Adrenal gland (tissue), 12 donors: ENCODE measurements around the gene PIEZO2. TPM values are rescaled to one million over a fixed set of nuclear protein-coding genes. Genes with fewer than 3 reads are reported as not detected.

Experiments used
- DNase-seq, 7 donors: peaks; one replicate each; pipeline ENCODE4 v3.0.0-alpha.2; 2019 to 2020
- H3K27ac ChIP-seq, 5 donors: fragments of 200-600 bp; sonication (generic) in 4 of 5; 1 replicate in 3 of 5; 2 replicates in 2 of 5; pipeline versions ENCODE4 v1.5.1 to v1.8.0; 2016 to 2020; ENCODE audit warnings: mild to moderate bottlenecking in 1 of 5
- H3K27me3 ChIP-seq: fragments of 200-600 bp; 2 replicates; pipeline ENCODE4 v1.8.0; 2021
- H3K36me3 ChIP-seq, 2 donors: fragments of 200-600 bp; replicated peaks in 1 of 2; 1 replicate in 1 of 2; 2 replicates in 1 of 2; pipeline versions ENCODE4 v1.5.1 to v1.8.0; 2018 to 2022
- H3K4me1 ChIP-seq, 2 donors: fragments of 200-600 bp; replicated peaks in 1 of 2; 1 replicate in 1 of 2; 2 replicates in 1 of 2; pipeline versions ENCODE4 v1.5.1 to v1.8.0; 2018 to 2021
- H3K4me3 ChIP-seq, 4 donors: fragments of 200-600 bp; sonication (generic) in 3 of 4; one replicate each; pipeline ENCODE4 v1.5.1; 2016 to 2018
- H3K9me3 ChIP-seq, 3 donors: fragments of 200-600 bp; sonication (generic) in 1 of 3; replicated peaks in 1 of 3; 1 replicate in 2 of 3; 2 replicates in 1 of 3; pipeline versions ENCODE4 v1.5.1 to v1.8.0; 2016 to 2021
- CTCF ChIP-seq, 6 experiments: fragments of 450-650 bp in 4 of 6; fragments of 200-600 bp in 2 of 6; sonication (generic) in 1 of 6; IDR thresholded peaks; 1 replicate in 5 of 6; 2 replicates in 1 of 6; pipeline versions ENCODE4 v1.5.1 to v1.8.0; 2016 to 2021; ENCODE audit warnings: antibody characterized with exemption in 6 of 6, mild to moderate bottlenecking in 2 of 6, moderate library complexity in 1 of 6
- POLR2A ChIP-seq, 2 donors: fragments of 450-650 bp; IDR thresholded peaks; one replicate each; pipeline ENCODE4 v1.6.1; 2017; ENCODE audit warnings: antibody characterized with exemption in 2 of 2, mild to moderate bottlenecking in 2 of 2, moderate library complexity in 1 of 2
- WGBS, 4 donors: extraction: QIAGEN DNeasy Blood & Tissue Kit in 2 of 4; methylation state at CpG; one replicate each; pipeline versions ENCODE4 v1.1.5 to v1.1.7; 2013 to 2017; 5-methylcytosine and 5-hydroxymethylcytosine counted together
- intact Hi-C, 2 donors: fragments of 100-400 bp; cut with DNase I; formaldehyde crosslinking; loops; one replicate each; pipeline versions ENCODE4 v1.14.1 to v1.15.0; 2022 to 2023
- polyA plus RNA-seq, 3 donors: library from polyadenylated mRNA; stranded (reverse); fragments of 200-250 nt in 2 of 3; fragments of 350-450 nt in 1 of 3; fragmentation: Illumina TruSeq in 1 of 3; extraction: RNeasy Lipid Tissue Mini Kit (QIAGEN cat#74804) in 1 of 3; gene quantifications; one replicate each; pipeline ENCODE4 v1.2.3, GENCODE V29; 2013 to 2014
- total RNA-seq, 9 donors: library from RNA; depleted of rRNA in 4 of 9; stranded (reverse); fragments of >200 nt in 4 of 9; fragments of 120-200 nt in 1 of 9; fragmentation: NEBNext Ultra II Directional in 1 of 9; extraction: Animal tissue kit (Norgen Biotek cat#: 25700) in 1 of 9; gene quantifications; one replicate each; pipeline versions ENCODE4 v1.1.0 to v1.2.4, GENCODE V29; 2013 to 2023
- donor health status: healthy with polysubstance abuse.
- donor health status: Bipolar disorder and iron deficiency.
- donor health status: DM: yes; HTN: yes; CAD: no.
- donor health status: DM: no; HTN: no; CAD: no.
- donor health status: DM: no; HTN: no; CAD: no.
- donor health status: DM: yes; HTN: yes; CAD: no.

PIEZO2 gene
- total and polyA plus RNA-seq, 12 donors: 0.88 to 18.0 (median 2.6) TPM

- Histone ChIP-seq H3K4me1 (no peaks in the 10 kb centered on the region), H3K9me3 (no peaks in the 10 kb centered on the region), H3K27ac (no peak overlapping the region), H3K36me3 (no peaks in the 10 kb centered on the region), H3K27me3 (no peaks in the 10 kb centered on the region), H3K4me3 (no peak overlapping the region)
- WGBS, 4 donors: 52 to 65% (median 54%) methylated on average over 7 of the region's 7 CpGs
- TF ChIP-seq CTCF (IDR thresholded peaks at IDR 0.05) (no peak), POLR2A (IDR thresholded peaks at IDR 0.05) (no peak)
- intact Hi-C loops: no loop called here
- no peak for DNase-seq
Observed at GRCh38 chr18:11064727-11065460, 84.5 kb downstream of the PIEZO2 start.

- TF ChIP-seq CTCF (IDR thresholded peaks at IDR 0.05) (no peak), POLR2A (IDR thresholded peaks at IDR 0.05) (no peak)
- Histone ChIP-seq H3K4me1 (no peaks in the 10 kb centered on the region), H3K36me3 (no peaks in the 10 kb centered on the region), H3K27me3 (no peaks in the 10 kb centered on the region), H3K9me3 (no peaks in the 10 kb centered on the region), H3K27ac (no peak overlapping the region), H3K4me3 (no peak overlapping the region)
- intact Hi-C loops: no loop called here
- WGBS, 4 donors: 41 to 77% (median 67%) methylated on average over 2 of the region's 2 CpGs
- no peak for DNase-seq
Observed at GRCh38 chr18:11064106-11064505, 85.3 kb downstream of the PIEZO2 start.

DNA sequence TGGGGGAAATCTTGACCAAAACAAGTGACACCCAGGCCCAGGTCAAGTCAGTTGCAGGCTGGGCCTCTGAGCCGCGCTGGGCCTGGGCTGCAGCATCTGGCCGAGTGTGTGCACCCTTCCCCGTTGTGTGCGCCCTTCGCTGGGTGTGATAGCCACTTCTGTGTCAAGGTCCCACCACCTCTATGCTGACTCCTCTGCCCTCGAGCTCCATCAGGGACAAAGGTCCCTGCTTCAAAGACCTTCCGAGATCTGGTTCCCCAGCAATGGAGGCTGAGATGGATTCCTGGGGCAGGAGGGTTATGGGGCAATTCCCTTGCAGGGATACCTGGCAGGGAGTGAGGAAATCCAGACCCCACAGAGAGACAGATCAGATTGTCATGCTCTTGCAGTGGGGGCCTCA, 93.6 kb downstream of the PIEZO2 start:
- no peaks in the 10 kb centered on the region for H3K9me3 ChIP-seq
- no peaks in the 10 kb centered on the region for H3K36me3 ChIP-seq
- H3K4me3 ChIP-seq: no peak overlapping the region
- no peak overlapping the region for H3K27ac ChIP-seq
- DNase-seq: no peak
- 83 to 90% (median 89%) methylated on average over 5 to 8 of the region's 8 CpGs for WGBS, 4 donors
- H3K4me1 ChIP-seq: no peaks in the 10 kb centered on the region
- TF ChIP-seq POLR2A (IDR thresholded peaks at IDR 0.05) (no peak), CTCF (IDR thresholded peaks at IDR 0.05) (no peak)
- intact Hi-C loops: no loop called here
- H3K27me3 ChIP-seq: no peaks in the 10 kb centered on the region

GRCh38 chr18:11054497-11054896, 94.9 kb downstream of the PIEZO2 start:
- no peaks in the 10 kb centered on the region for H3K9me3 ChIP-seq
- H3K36me3 ChIP-seq: no peaks in the 10 kb centered on the region
- TF ChIP-seq CTCF (IDR thresholded peaks at IDR 0.05) (no peak), POLR2A (IDR thresholded peaks at IDR 0.05) (no peak)
- H3K4me3 ChIP-seq: no peak overlapping the region
- DNase-seq: no peak
- 68 to 83% (median 77%) methylated on average over 4 of the region's 4 CpGs for WGBS, 4 donors
- no peak overlapping the region for H3K27ac ChIP-seq
- intact Hi-C loops: no loop called here
- H3K27me3 ChIP-seq: no peaks in the 10 kb centered on the region
- H3K4me1 ChIP-seq: no peaks in the 10 kb centered on the region
